ENCODE data around the gene C3orf52.

DNA sequence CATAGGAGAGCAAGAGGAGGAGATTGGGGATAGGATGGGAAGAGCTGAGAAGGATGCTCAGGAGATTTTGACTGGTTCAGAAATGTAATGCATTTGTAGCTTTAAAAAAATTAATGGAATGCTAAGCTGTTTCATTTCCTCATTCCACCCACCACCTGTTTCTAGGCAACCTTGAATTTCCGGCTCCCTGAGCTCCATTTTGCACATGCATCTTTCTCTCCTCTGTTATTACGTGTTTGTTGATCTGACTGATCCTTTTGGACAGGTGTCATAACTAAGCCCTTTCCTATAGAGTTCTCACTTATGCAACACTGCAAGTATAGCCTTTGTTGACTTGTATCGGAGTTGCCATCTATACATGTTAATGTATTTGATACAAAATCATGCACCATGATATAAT lies 47.3 kb upstream of the C3orf52 start:
- TF ChIP-seq POLR2A (IDR thresholded peaks at IDR 0.05) (no peak), CTCF (IDR thresholded peaks at IDR 0.05) (no peak)
